Tibial nerve (tissue), 4 donors: ENCODE results near the gene PSD4.

ENCODE experiments used
- EP300 ChIP-seq, 2 donors: sonication (generic); formaldehyde crosslinking; IDR thresholded peaks; one replicate each; pipeline ENCODE4 v1.6.1; 2017; ENCODE audit warnings: antibody characterized with exemption in 2 of 2, mild to moderate bottlenecking in 1 of 2
- POLR2A ChIP-seq, 2 donors: fragments of 450-650 bp; IDR thresholded peaks; one replicate each; pipeline ENCODE4 v1.6.1; 2017; ENCODE audit warnings: antibody characterized with exemption in 2 of 2, mild to moderate bottlenecking in 2 of 2, moderate library complexity in 2 of 2
- TF ChIP-seq, protein P1 (sequence below), 5 experiments: fragments of 200-600 bp in 3 of 5; fragments of 450-650 bp in 2 of 5; sonication (generic) in 3 of 5; IDR thresholded peaks; one replicate each; pipeline ENCODE4 v1.5.1; 2016 to 2019; ENCODE audit warnings: antibody characterized with exemption in 5 of 5, mild to moderate bottlenecking in 3 of 5, moderate library complexity in 2 of 5

DNA sequence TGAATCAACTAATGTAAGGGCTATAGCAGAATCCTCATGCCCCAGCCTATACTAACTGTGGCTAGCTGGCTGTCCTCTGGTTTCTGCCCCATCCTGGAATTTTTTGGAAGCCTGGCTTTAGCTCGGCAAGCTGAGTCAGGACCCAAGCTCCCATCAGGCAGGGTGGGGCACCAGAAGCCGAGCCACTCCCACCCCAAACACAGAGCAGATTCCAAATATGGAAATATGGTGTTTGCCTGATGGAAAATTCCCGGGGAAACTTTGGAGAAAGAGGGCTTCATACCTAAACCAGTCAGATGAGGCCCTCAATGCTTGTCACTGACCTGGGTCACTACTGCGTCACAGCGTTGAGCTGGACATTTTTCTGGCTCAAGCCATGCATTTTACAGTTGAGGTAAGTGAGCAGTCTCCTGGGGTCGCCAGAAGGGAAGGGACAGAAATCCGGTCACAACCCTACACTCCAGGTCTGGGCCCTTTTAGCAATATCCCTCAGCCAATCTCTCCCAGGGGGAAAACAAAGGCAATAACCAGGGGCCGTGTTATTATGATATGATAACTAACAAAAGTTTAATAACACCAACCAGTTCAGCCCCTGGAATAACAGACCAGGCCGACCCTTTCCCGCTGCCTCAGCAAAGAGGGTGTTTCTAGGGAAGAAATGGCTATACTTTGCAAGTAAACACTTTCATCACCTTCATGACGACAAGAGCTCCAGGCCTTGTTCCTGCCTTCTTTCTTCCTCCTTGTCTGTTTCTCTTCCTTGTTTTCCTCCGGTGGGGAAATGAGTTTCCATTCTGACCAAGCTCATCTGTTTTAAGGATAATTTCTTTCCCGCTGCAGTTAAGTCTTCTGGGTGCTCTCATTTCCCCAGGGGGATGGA lies 37.7 kb downstream of the PSD4 start:
- TF ChIP-seq, protein P1, sequence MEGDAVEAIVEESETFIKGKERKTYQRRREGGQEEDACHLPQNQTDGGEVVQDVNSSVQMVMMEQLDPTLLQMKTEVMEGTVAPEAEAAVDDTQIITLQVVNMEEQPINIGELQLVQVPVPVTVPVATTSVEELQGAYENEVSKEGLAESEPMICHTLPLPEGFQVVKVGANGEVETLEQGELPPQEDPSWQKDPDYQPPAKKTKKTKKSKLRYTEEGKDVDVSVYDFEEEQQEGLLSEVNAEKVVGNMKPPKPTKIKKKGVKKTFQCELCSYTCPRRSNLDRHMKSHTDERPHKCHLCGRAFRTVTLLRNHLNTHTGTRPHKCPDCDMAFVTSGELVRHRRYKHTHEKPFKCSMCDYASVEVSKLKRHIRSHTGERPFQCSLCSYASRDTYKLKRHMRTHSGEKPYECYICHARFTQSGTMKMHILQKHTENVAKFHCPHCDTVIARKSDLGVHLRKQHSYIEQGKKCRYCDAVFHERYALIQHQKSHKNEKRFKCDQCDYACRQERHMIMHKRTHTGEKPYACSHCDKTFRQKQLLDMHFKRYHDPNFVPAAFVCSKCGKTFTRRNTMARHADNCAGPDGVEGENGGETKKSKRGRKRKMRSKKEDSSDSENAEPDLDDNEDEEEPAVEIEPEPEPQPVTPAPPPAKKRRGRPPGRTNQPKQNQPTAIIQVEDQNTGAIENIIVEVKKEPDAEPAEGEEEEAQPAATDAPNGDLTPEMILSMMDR (IDR thresholded peaks at IDR 0.05) = no peak
- peak in 1 of 2 donors; percentile 66 for TF ChIP-seq EP300 (IDR thresholded peaks at IDR 0.05)
- no peak for TF ChIP-seq POLR2A (IDR thresholded peaks at IDR 0.05)
